ENCODE data around the gene ZNF32. TPM values are rescaled to one million over a fixed set of nuclear protein-coding genes. Genes with fewer than 3 reads are reported as not detected.

Gene ZNF32
- total and polyA plus RNA-seq, 2 donors (not counting 1 experiment from before 2014, with no cell fraction given): 30.6 to 60.1 TPM

- no peak overlapping the region for H2AFZ ChIP-seq (ENCODE audit: low read length)
- peak in 1 of 2 donors; percentile 76 for DNase-seq (ENCODE audit: low read depth in 2 of 2)
- TF ChIP-seq EZH2 (IDR thresholded peaks at IDR 0.05; ENCODE audit: low read length, missing control alignments): no peak
- TF ChIP-seq, protein P1, sequence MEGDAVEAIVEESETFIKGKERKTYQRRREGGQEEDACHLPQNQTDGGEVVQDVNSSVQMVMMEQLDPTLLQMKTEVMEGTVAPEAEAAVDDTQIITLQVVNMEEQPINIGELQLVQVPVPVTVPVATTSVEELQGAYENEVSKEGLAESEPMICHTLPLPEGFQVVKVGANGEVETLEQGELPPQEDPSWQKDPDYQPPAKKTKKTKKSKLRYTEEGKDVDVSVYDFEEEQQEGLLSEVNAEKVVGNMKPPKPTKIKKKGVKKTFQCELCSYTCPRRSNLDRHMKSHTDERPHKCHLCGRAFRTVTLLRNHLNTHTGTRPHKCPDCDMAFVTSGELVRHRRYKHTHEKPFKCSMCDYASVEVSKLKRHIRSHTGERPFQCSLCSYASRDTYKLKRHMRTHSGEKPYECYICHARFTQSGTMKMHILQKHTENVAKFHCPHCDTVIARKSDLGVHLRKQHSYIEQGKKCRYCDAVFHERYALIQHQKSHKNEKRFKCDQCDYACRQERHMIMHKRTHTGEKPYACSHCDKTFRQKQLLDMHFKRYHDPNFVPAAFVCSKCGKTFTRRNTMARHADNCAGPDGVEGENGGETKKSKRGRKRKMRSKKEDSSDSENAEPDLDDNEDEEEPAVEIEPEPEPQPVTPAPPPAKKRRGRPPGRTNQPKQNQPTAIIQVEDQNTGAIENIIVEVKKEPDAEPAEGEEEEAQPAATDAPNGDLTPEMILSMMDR (conservative IDR thresholded peaks at IDR 0.05 in 1 of 2, IDR thresholded peaks at IDR 0.05 in 1 of 2; ENCODE audit: low read depth in 1 of 2, low read length in 2 of 2): no peak
Measured at GRCh38 chr10:43693602-43694001, 44.9 kb upstream of the ZNF32 start.

DNA sequence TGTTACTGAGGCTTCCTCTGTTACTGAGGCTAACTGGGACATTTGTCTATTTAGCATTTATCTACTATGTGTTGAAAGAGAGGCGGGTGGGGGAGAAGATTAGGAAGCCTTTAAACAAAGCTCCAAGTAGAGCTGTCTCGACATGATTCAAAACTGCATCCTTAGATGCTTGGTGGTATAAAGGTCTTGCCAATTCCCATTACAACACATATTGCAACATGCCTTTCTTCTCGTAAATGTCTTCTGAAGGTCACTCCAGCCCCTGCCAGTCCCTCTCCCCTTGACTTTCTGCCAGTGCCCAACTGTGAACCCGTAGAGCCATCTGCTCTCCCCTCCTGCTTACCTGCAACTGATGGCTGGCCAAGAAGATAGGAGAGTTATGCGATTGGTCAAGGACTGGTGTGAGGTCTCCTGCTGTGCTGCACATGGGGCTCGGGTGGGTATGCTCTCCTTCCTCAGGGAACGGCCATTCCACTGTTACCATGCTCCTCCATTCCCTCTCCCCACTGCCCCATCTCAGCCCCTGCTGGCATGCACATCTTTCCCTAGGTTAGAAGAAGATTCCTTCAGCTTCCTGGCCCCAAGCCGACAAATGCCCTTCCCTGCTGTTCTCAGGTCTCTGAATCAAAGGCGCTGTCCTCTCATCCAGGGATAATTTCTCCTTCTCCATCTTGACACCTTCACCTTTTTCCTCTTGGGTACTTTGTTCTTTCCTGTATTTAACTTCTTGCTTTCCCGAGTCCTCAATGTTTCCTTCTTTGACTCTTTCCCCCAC, 43.6 kb upstream of the ZNF32 start:
- no peaks in the 10 kb centered on the region for H3K9me3 ChIP-seq (ENCODE audit: control insufficient read depth, insufficient read depth, low read depth, low read length)
- H3K79me2 ChIP-seq (ENCODE audit: control insufficient read depth, insufficient read depth, low read length): no peaks in the 10 kb centered on the region
- no peaks in the 10 kb centered on the region for H3K36me3 ChIP-seq (ENCODE audit: control insufficient read depth, insufficient read depth, low read length)
- peak; percentile 50 to 84 for DNase-seq (ENCODE audit: low read depth in 2 of 2)
- H3K27me3 ChIP-seq (ENCODE audit: control insufficient read depth, insufficient read depth, low read length): no peaks in the 10 kb centered on the region
- H3K4me1 ChIP-seq (ENCODE audit: control insufficient read depth, extremely low read depth, insufficient read depth, low read length): peaks cover 4% of the 10 kb centered on the region
- no peak overlapping the region for H3K4me2 ChIP-seq (ENCODE audit: extremely low read depth, insufficient read depth, low read length)
- H3K9ac ChIP-seq (ENCODE audit: insufficient read depth, low read length): no peak overlapping the region
- H4K20me1 ChIP-seq (ENCODE audit: control insufficient read depth, extremely low read depth, insufficient read depth, low read length): no peaks in the 10 kb centered on the region
- H3K27ac ChIP-seq (ENCODE audit: insufficient read depth, low read length): no peak overlapping the region
- no peak for TF ChIP-seq EZH2 (IDR thresholded peaks at IDR 0.05; ENCODE audit: low read length, missing control alignments)
- TF ChIP-seq, protein P1 (conservative IDR thresholded peaks at IDR 0.05 in 1 of 2, IDR thresholded peaks at IDR 0.05 in 1 of 2; ENCODE audit: low read depth in 1 of 2, low read length in 2 of 2): no peak
- H3K4me3 ChIP-seq (replicated peaks in 1 of 4; ENCODE audit: control extremely low read depth in 1 of 4, insufficient read depth in 1 of 4, low read depth in 3 of 4, low read length in 4 of 4): no peak overlapping the region
- no peak overlapping the region for H2AFZ ChIP-seq (ENCODE audit: low read length)

More at GRCh38 chr10:43693602-43694001, 44.9 kb upstream of the ZNF32 start:
- H3K4me2 ChIP-seq (ENCODE audit: extremely low read depth, insufficient read depth, low read length): no peak overlapping the region
- H3K27me3 ChIP-seq (ENCODE audit: control insufficient read depth, insufficient read depth, low read length): no peaks in the 10 kb centered on the region
- no peaks in the 10 kb centered on the region for H3K36me3 ChIP-seq (ENCODE audit: control insufficient read depth, insufficient read depth, low read length)
- no peak overlapping the region for H3K9ac ChIP-seq (ENCODE audit: insufficient read depth, low read length)
- no peak overlapping the region for H3K4me3 ChIP-seq (replicated peaks in 1 of 4; ENCODE audit: control extremely low read depth in 1 of 4, insufficient read depth in 1 of 4, low read depth in 3 of 4, low read length in 4 of 4)
- H3K27ac ChIP-seq (ENCODE audit: insufficient read depth, low read length): no peak overlapping the region
- H3K4me1 ChIP-seq (ENCODE audit: control insufficient read depth, extremely low read depth, insufficient read depth, low read length): peaks cover 4% of the 10 kb centered on the region
- H3K9me3 ChIP-seq (ENCODE audit: control insufficient read depth, insufficient read depth, low read depth, low read length): no peaks in the 10 kb centered on the region
- no peaks in the 10 kb centered on the region for H3K79me2 ChIP-seq (ENCODE audit: control insufficient read depth, insufficient read depth, low read length)
- H4K20me1 ChIP-seq (ENCODE audit: control insufficient read depth, extremely low read depth, insufficient read depth, low read length): no peaks in the 10 kb centered on the region

- Histone ChIP-seq H3K4me1 (ENCODE audit: control insufficient read depth, extremely low read depth, insufficient read depth, low read length) (peaks cover 4% of the 10 kb centered on the region), H3K4me3 (replicated peaks in 1 of 4; ENCODE audit: control extremely low read depth in 1 of 4, insufficient read depth in 1 of 4, low read depth in 3 of 4, low read length in 4 of 4) (no peak overlapping the region), H3K9ac (ENCODE audit: insufficient read depth, low read length) (no peak overlapping the region), H3K27ac (ENCODE audit: insufficient read depth, low read length) (no peak overlapping the region), H3K36me3 (ENCODE audit: control insufficient read depth, insufficient read depth, low read length) (no peaks in the 10 kb centered on the region), H4K20me1 (ENCODE audit: control insufficient read depth, extremely low read depth, insufficient read depth, low read length) (no peaks in the 10 kb centered on the region), H3K79me2 (ENCODE audit: control insufficient read depth, insufficient read depth, low read length) (no peaks in the 10 kb centered on the region), H3K9me3 (ENCODE audit: control insufficient read depth, insufficient read depth, low read depth, low read length) (no peaks in the 10 kb centered on the region), H3K27me3 (ENCODE audit: control insufficient read depth, insufficient read depth, low read length) (no peaks in the 10 kb centered on the region), H3K4me2 (ENCODE audit: extremely low read depth, insufficient read depth, low read length) (no peak overlapping the region), H2AFZ (ENCODE audit: low read length) (no peak overlapping the region)
- DNase-seq (ENCODE audit: low read depth in 2 of 2): peak; percentile 11 to 33
- TF ChIP-seq, protein P1 (conservative IDR thresholded peaks at IDR 0.05 in 1 of 2, IDR thresholded peaks at IDR 0.05 in 1 of 2; ENCODE audit: low read depth in 1 of 2, low read length in 2 of 2): no peak
- no peak for TF ChIP-seq EZH2 (IDR thresholded peaks at IDR 0.05; ENCODE audit: low read length, missing control alignments)
Measured at GRCh38 chr10:43691485-43691884, 42.8 kb upstream of the ZNF32 start.
